SU-DHL-6 (cell line): ENCODE data around the gene FMN1.

Source experiments
- CTCF ChIP-seq: fragments of 200-600 bp; sonication (generic); IDR thresholded peaks from one replicate; pipeline ENCODE4 v1.5.1; 2017; ENCODE audit warnings: antibody characterized with exemption, mild to moderate bottlenecking, low read length, moderate library complexity; ENCODE audit not compliant: insufficient read depth, poor library complexity, severe bottlenecking
- EZH2phosphoT487 ChIP-seq: fragments of 200-600 bp; sonication (generic), shearing (Covaris generic); conservative IDR thresholded peaks from 2 replicates; pipeline ENCODE4 v1.6.1; 2018; ENCODE audit warnings: mild to moderate bottlenecking, antibody characterized with exemption, low read length, moderate library complexity, mixed read lengths

DNA sequence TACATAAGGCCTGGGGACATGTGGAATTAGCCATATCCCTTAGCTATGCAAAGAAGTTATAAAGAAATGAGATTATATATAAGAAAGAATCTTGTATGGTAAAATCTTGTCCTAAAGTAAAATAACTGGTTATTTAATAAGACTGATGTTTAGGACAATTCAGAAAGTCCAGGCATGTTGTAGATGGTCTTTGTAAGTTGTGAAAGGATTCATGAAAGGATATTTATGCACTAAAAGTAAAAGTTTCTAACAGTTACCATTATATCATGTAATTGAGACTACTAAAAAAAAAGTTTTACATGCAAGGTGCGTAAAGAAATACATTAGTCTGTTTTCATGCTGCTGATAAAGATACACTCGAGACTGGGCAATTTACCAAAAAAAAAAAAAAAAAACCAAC lies 146.3 kb downstream of the FMN1 start:
- TF ChIP-seq CTCF (no peak), EZH2phosphoT487 (no peak)
